Activated CD8-positive, alpha-beta memory T cell treated with anti-CD3 and anti-CD28 coated beads, Interleukin-2, amount 50 U/mL, for 24 hours (primary cell): ENCODE data around the gene UBE3B.

ENCODE experiments used
- DNase-seq: peaks from one replicate; pipeline ENCODE4 v3.0.0-alpha.2; 2020; ENCODE audit errors: extremely low read depth

UBE3B gene

GRCh38 chr12:109475993-109476806 lies 1.2 kb upstream of the UBE3B start:
- DNase-seq, result no peak

DNA sequence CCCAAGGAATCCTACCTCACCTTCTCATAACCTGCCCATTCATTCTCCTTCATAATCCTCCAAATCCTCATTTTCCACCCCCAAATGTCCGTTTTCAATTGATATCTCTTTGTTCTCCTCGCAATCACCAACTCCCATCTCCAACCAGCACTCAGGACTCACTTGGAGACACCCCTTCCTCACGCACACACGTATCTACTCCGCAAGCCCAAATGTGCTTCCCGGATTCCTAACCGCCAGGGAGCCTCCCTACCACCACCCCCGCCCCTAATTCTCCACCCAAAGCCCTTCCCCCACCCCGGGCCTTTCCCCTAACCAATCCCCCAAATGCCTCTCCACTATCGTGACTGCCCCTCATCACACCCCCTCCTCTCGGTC lies 638 bp upstream of the UBE3B start:
- DNase-seq, result no peak

DNA sequence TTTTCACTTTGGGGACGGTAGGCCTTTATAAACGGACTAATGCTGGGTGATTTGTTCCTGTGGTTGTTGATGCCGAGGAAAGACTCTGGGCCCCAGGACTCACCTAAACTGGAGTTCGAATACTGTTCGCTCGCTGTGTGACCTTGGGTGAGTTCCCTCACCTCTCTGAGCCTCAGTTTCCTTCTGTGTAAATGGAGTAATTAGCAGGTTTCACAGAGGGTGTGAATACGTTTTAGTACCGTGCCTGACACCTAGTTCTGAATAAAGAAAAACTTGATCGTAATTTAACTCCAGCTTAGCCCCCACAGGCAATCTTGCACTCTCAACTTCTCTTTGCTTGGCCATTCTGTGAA lies 505 bp downstream of the UBE3B start:
- DNase-seq, result no peak

- DNase-seq, result no peak
Observed at GRCh38 chr12:109479761-109480160, 2.3 kb downstream of the UBE3B start.

GRCh38 chr12:109480356-109480755 lies 2.9 kb downstream of the UBE3B start:
- no peak for DNase-seq

DNA sequence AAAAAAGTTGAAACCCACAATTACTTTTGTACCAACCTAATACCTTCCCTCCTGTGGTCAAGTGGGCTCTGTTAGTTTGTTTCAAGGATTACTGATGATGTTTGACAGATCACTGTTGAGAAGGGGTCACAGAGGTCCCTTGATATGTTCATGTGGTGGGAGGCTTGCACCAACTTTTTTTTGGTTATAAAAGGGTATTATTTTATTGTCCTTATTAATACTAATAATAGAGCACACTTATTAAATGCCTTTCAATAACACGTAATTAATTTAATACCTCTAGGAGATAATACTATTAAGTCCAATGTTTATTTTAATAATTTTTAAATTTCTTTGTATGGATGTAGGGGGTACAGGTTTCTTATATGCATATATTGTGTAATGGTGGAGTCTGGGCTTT lies 4.4 kb downstream of the UBE3B start:
- no peak for DNase-seq

DNA sequence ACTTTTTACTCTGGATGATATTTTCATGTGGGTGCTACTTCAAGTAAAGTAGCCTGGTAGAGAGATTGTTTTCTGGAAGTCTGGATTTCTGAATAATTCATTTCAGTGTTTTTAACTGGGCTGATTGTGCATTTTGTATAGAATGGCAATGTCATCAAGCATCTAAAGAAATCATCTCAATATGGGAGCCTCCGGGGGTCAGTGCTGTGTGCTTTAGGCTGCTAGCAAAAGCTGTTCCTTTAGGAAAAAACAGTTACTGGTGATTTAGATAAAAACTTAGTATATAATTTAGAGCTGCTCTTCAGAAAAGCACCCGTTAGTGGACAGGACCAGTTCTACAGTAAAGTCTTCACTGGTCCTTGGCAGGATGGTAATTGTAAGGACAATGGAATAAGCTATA lies 5.1 kb downstream of the UBE3B start:
- DNase-seq, result no peak

DNA sequence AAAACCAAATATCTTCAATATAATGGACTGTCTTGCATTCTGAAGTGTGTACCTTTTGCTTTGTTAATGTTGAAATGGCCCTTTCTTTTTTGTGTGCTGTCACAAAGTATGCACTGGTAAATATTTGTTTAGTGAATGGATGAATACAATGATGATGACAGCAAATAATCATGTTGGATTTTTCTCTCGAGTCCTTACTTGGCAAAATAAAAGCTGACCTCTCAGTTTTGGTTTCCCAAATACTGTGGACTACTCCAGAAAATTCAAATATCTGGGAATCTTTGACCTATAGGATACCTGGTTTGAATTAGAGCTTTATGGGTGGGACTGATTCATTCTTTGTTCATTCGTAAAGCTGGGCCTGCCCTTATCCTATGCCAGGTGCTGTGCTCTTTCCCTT lies 5.5 kb downstream of the UBE3B start:
- no peak for DNase-seq

- DNase-seq, result no peak
Observed at GRCh38 chr12:109483346-109483745, 5.9 kb downstream of the UBE3B start.

GRCh38 chr12:109485201-109485600 lies 7.8 kb downstream of the UBE3B start:
- no peak for DNase-seq

DNA sequence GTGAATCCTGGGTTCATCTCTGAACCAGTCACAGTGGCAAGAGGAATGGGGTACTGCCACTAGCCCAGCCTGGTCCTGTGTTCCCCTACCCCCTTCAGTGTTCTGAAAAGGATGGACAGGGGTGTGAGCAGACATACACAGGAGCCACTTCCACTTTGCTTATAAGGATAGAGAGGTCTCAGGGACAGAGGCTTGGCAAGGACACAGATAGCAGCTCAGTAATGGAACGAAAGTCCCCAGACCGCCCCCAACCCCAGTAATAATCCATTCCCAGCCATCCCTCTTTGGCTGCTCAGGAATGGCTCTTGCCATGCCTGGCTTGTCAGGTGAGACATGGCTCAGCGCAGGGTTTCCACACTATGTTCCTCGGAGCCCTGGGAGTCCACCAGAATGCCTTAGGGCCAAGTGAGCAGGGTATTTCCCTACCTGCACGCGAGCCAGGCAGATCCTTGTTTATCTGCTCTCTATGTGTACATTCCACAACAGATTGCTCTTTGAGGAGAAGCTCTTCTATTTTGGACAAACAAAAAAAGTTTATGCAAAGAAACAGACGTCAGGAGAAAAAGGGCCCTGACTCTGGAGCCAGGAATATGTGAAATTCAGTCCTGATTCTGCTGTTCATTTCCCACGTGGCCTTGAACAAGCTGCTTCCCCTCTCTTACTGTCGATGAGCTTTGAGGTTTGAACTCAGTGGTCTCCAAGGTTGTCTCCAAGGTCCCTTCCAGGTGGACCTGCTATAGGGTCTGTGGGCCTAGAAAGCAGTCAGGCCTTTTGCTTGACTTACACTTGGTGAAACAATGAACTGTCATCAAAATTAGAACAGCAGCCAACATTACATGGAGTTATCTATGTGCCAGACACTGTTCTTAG lies 10.0 kb downstream of the UBE3B start:
- DNase-seq, result no peak

DNA sequence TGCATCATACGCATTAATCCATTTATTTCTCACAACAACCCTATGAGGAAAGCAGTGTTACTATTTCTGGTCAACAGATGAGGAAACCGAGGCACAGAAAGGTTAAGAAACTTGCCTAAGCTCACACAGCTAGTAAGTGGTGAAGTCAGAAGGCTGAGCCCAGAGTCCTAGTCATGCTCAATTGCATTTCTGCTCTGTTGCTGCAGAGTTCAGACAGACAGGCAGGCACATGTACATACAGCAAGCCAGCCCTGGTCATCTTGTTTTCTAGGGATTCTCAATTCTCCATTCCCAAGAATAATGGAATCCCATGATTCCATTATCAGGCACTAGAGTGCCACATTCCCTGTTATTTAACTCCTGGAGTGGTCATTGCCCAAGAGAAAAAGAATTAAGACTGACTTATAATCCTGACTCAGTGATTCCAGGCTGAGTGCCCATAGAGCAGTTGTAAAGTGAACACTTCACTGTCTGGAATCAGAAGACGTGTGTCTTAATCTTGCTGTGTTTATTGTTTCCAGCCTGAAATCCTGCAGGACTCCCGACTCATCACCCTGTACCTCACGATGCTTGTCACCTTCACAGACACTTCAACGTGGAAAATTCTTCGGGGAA lies 10.7 kb downstream of the UBE3B start:
- DNase-seq, result no peak

DNA sequence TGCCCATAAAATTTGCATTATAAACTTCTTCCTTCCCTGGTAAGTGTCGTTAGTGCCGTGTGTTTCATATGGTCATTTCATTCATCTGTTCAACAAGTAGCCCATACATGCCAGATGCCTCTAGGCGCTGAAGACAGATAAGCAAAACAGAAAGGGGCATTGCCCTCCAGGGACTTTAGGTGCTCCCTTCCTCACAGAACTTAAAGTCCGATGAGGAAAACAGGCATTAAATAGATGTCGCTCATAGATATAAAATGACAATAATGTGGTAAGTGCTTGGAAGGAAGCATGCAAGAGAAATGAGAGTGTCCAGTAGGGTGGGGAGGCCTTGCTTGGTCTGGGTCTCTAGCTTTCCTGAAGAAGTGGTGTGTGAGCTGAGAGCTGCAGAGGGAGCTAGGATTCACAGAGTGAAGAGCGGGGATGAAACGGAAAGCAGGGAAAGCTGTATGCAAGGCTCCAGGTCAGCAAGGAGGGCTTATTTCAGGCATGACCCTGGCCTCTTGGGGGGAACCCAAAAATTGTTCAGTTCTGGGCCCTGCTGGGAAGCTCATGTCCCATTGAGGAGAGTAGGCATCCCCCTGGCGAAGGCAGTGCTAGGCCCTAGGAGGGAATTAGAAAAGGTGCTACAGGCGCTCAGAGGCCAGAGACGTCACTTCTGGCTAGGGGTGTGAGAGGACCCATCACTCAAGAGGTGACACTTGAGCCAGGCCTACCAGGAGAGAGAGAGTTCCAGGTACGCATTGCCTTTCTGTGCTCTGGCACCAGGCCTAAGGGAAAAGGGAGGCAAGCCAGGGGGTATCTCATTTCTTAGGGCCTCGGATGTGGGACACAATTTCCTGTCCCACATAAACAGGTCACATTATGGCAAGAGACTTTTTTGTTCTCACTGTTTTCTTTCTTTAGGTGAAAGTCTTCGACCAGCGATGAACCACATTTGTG lies 11.9 kb downstream of the UBE3B start:
- no peak for DNase-seq

DNA sequence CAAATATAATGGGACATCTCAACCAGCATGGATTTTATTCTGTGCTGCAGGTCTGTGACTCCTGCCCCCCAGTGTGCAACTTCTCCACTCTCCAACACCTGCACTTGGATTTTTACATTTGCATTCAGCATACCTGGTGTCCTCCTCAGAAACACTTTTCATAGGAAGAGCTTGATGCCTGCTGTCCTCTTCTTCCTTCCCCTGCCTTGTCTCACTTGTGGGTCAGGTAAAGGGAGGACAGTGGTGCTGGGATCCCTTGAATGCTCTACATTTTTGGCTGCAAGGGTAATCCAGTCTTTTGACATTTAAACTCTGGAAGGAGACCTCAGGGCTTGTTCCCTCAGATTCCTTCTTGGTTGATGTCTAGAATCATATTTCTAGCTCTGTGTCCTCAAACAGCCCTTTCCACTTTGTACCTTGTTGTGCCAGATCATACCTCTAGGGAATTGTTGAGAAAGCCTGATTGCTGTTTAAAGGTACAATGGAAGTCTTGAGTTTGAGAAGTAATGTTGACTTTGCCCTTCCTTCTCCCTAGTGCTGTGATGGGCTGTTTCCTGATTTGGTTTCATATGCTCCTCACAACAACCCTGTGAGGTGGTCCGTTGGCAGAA lies 12.6 kb downstream of the UBE3B start:
- no peak for DNase-seq

GRCh38 chr12:109491671-109492070 lies 14.2 kb downstream of the UBE3B start:
- DNase-seq, result no peak

DNA sequence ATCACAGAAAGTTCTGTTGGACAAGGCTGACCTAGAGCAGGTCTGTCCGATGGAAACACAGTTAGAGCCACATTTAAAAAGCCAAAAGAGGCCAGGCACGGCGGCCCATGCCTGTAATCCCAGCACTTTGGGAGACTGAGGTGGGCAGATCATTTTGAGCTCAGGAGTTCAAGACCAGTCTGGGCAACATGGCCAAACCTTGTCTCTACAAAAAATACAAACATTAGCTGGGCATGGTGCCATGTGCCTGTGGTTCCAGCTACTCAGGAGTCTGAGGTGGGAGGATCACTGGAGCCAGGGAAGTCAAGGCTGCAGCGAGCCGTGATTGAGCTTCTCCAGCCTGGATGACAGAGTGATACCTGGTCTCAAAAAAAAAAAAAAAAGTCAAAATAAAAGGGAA lies 14.9 kb downstream of the UBE3B start:
- no peak for DNase-seq

DNA sequence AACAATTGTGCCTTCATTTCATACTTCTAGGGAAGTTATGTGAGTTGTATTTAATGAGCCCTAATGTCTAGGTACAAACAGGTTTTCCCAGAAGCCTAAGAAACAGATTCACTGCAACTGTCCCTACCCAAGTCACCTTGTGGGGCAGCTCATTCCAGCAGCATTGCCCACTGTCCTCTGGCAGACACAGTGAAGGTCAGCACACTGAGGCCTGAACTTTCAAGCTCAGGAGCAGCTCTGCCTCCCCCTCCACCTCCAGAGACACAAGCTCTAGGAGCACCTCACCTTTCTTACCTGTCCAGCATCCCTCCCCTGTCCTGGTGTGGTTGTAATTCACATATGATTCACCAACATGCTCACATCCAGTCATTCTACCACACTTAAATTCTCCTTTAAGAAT lies 15.7 kb downstream of the UBE3B start:
- no peak for DNase-seq

DNA sequence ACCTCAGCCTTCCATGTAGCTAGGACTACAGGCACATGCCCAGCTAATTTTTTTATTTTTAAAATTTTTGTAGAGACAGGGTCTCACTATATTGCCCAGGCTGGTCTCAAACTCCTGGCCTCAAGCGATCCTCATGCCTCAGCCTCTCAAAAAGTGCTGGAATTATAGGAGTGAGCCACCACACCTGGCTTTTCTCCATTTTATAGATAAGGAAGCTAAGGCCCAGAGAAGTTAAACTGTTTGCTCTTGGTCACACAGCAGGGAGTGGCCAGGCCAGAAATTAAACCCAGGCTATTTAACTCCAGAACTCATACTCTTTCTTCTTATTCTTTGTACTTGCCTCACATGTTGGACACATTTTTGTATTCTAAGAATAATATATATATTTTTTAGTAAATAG lies 16.5 kb downstream of the UBE3B start:
- DNase-seq, result no peak

DNA sequence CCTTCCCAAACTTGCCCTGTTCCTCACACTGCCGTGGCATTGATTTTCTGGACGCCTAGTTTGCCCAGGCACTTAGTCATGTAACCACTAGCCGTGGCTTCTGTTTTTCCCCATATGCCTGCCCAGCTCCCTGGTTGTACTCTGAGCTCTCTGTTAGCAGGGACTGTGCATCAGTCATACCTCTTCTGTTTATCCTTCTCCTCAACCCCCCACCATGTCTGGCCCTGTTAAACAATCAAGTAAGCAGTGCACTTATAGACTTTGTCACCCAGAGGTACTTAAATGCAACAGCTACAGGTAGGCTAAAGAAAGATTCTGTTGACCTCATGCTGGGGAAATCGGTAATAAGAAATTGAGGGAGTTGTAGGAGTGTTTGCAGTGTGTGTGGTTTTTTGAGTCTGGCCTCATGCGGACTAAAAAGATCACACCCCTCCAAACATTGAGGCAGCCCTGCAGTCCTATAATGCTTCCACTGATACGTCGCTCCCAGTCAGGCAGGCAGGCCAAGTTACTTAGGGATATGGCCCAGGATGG lies 17.0 kb downstream of the UBE3B start:
- no peak for DNase-seq

- no peak for DNase-seq
Observed at GRCh38 chr12:109495012-109495411, 17.6 kb downstream of the UBE3B start.

- no peak for DNase-seq
Observed at GRCh38 chr12:109496306-109496705, 18.9 kb downstream of the UBE3B start.
